HUDEP-2 (cell line): Measurements from ENCODE around the gene CALB2.
"Not testable (repeated sequence)": the region's sequence is repeated elsewhere in the genome, so short reads cannot be mapped to it uniquely, and the experiment has no call there.

Source experiments
- DNase-seq, 76 experiments: peaks; one replicate each; lab custom pipeline; 2025; ENCODE audit not compliant: unreplicated experiment in 76 of 76; lab: John Stamatoyannopoulos, UW

The CALB2 gene

DNA sequence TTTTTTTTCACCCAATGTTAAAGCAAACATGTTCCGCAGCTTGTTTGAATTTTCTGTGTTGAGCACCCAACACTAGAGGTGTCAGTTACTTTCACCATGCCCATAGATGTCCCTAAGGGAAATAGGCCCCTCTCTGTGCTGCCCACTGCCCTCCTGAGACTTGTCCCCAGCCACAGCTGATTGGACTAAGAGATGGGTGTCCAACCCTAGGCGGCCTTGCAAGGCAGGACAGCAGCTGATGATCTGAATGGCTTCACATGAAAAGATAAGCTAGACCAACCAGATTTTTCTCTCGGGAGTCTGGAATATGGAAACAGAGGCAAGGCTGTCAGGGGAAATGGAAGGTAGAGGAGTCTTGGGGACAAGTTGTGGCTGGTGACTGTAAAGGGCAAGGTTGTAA, 6.1 kb upstream of the CALB2 start:
- no peak for DNase-seq

DNA sequence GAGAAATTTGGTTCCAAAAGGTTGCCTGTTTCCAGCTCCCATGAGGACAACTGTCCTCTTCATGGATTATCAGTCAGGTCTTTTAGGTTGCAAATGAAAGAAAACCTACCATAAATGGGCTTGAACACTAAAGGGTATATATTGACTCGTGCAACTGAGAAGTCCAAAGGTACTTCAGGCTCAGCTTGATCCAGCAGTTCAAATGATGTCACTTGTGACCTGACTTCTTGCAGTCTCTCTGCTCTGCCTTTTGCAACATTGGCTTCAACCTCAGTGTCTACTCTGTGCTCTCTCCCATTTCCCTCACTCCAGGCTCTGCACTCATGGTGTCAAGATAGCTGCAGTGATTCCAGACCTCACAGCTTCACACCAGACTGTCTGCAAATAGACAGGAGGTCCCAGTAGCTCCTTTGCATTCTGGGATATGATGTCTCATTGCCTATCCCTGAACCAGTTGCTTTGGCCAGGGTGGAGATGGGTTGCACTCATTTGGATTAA, 5.5 kb upstream of the CALB2 start:
- no peak for DNase-seq

DNA sequence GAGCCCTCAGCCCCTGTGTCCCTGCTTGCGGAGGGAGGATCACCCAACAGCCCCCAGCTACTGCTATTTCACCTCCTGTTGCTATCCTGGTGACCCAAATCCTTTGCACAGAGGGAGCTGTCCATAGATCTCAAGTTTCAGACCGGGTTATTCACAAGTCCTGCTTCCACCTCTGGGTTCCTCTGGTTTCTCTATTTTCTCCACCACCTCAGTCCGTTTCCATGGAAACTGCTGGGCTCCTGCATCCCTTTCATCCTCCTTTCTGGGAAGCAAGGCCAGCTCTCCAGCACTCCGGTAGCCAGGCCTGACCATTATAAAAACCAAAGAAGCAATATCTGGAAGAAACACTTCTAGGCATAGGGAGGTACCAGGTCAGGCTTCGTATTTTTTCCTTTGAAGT, 4.8 kb upstream of the CALB2 start:
- no peak for DNase-seq

DNA sequence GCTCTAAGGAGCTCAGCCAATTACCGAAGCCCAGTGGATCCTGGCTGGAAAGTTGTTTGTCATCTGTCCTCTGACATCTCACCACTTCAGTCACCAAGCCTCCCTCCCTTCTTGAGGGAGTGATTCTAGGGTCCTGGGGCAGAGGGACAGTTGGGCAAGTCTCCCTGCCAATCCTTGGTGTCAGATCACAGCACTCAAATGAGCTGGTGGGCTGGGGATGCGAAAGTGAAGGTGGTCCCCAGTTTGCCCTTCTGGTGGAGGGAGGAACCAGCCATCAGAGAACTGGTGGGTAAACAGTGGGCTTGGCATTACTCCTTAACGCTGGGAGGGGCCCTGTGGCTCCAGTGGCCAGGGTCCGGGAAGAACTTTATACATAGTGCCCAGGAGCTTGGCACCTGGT, 4.4 kb upstream of the CALB2 start:
- no peak for DNase-seq

DNA sequence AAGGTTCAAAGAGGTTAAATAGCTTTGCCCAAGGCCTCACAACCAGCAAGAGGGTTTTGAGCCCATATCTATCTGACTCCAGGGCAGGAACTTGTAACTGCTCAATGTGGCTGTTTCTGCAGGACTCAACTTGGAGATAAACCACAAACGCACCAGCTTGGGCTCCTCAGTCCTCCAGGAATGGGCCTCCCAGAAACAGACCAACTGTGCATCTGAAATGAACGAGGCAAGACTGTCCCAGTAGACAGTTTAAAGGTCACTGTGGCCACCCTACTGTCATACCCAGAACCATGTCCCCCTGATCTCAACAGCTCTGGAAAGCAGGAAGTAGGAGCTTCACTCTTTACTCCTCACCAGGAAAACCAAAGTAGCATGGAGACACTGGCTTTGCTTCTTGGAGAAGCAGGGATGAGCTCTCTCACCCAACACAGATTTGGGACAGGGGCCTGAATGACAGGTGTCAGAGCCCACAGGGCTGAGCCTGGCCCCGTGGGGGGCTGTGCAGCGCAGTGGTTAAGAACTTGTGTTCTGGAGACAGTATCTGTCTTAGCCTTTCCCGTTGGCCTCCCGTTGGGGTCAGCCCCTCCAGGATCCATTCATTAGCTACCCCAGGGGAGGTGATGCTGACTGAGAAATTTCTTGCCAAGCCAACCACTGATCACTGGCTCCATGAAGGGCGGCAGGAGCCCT, 2.3 kb upstream of the CALB2 start:
- DNase-seq, result no peak

DNA sequence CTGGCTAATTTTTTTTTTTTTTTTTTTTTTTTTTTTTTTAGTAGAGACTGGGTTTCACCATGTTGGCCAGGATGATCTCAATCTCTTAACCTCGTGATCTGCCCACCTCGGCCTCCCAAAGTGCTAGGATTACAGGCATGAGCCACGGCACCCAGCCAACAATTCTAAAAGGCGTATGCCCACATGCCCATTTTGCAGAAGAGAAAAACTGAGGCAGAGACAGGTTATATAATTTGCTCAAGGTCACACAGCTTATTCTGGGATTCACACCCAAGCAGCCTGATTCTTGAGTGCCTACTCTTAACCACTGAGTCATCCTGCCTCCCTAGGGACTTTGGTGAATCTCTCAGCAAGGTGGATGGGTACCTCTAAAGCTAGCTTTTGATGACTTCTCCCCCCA, 1.6 kb upstream of the CALB2 start:
- DNase-seq, result not testable (repeated sequence)

DNA sequence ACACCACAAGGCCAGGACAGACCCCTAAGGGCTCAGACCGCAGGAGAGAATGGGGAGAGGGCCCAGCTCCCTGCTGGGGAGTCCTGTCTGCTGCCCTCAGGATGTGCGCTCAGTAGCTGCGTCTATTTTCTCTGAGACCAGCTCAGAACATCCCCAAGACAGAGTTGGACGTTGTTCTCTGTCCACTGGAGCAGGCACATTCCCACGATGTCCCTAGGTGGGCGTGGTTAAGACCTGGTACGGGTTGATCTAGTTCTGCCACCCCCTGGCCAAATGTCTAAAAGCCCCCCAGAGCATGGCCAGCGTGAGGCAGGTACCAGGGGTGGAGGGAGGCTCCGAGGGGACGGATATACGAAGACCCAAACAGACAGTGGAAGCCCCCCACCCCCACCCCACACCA, 842 bp upstream of the CALB2 start:
- DNase-seq, result no peak

DNA sequence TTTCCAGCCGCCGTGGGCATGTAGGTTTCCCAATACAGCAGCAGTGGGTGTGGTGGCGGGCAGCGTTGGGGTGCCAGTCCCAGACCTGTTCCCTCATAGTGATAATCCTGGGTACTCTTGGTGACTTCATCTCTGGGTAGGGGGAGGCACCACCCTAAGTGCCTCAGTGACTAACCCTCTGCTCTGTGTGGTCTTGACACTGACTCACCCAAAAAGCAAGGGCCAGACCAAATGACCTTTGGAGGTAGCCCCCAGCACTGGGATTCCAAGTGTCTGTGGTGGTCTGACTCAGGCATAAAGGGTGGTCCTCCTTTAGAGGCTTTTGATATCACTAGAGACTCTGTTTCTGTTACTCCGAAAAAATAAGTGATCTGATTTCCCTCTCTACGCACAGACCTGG, 908 bp downstream of the CALB2 start:
- DNase-seq, result no peak

DNA sequence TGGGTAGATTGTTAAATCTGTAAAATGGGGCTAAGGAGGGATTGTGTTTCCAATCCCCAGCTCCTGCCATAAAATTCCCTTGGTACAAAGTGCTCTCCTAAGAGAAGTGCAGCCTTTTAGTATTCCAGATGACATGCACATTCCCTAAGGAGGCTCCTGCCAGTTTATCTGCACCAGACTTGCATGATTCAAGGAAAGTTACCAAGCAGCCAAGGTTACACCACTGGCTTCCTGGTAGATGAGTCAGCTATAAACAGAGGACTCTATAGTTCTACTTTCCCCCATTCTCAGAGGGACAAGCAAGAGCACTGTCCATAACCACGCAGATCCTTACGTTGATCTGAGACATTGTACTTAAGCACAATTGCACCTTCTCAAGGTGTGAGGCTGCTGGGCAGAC, 1.9 kb downstream of the CALB2 start:
- DNase-seq, result peak in 1 of 76 experiments; percentile 4

DNA sequence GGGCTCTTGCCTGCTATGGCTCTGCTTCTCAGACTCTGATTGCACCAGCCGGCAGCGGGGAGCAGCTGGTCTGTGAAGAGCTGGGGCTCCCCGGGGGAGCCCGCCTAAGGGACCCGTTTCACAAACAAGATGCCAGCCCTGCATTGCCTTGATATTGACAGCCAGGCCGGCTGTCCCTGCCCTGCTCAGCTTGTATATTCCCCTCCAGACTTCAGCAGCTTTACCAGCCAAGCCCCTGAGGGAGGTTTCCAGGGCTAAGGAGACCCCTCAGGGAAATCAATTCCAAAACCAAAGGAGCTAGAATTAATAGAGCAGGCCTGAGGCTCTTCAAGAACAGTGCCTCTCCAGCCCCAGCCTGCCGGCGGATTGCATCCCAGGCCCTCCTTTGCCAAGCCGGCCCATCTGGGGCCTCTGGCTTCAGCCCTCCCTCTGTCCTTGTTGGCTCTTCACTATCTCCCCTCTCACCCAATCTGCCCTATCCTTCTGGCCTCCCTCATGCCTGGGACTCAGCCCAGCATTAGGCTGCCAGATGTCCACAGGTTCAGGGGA, 5.7 kb downstream of the CALB2 start:
- no peak for DNase-seq

DNA sequence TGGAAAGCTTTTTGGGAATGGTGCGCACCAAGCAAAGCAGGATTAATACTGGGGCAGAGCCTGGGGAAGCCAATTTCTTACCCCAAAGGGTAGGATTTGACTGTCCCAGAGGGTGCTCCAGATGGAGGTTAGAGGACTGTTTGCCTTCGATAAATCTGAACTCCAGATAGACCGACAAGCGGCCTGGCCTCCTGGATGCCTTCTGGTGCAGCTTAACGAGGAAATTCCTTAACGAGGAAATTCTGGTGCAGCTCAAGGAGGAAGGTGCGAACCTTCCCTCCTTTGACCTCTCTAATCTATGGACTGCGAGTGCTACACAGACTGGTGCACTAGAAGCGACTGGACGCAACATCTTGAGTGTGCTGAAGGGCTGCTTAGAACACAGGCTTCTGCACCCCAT, 6.5 kb downstream of the CALB2 start:
- no peak for DNase-seq

DNA sequence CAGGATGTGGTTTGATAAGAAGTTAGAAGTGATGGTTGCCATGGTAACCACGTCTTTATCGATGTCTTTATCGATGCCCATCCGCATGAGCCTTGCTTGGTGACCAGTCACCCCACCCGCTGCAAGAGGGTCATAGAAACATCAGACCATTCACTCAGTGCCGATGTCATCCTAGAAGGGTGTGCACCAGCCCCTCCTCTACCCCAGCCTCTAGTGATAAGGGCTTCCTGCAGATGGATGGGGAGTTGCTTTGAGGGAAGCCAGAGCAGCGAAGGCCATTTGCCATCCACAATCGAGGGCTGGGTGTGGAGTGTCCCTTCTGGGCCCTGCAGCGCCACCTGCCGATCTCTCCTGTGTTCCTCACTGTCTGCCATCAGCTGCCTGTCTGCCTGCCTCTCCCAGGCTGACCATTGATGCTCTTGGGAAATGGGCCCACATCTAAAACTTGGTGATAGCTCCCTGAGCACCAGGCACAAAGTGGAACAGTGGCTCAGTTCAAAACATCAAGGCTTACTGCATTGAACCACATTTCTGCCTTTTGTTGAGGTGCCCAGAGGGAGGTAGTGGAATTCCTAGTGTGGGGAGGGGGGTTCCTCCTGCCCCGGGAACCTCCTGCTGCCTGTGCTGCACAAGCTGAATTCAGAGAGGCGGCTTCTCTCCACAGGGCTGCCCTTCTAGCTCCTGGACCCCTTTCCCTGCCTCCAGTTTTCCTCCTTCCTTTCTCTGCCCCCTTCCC, 8.9 kb downstream of the CALB2 start:
- peak in 68 of 76 experiments; percentile 3 to 86 (median 48) for DNase-seq

DNA sequence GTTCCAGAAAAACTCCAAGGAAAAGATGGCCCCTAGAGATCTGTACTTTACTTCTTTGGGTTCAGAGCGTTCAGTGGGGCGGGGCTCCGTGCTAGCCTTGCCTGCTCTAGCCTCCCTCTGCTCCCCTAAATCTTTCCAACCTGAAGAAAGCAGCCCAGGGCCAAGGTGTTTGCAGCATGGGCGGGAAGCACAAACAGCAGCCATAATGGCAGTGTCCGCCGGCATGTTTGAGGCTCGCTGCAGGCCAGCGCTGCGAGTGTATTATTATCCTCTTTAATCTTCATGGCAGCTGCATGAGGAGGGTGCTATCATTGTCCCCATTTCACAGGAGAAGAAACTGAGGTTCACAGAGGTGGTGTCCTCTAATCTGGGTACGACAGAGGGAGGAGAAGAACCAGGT, 10.4 kb downstream of the CALB2 start:
- no peak for DNase-seq

DNA sequence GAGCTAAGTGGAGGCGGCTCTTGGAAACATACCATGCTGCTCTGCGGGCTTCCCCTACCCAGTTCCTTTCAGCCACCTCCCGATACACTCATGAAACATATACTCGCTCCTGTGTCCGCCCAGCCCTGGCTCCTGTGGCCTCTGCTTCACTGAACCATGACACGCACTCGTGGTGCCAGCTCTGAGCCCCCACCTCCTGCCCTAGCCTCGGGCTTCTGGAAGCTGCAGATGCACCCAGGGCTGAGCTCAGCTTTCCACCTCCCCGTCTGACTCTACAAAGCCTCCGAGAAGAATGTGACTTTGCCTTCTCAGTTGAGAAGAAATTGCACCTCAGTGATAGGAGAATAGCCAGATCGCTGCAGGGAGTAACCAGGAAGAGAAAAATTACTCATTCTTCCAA, 11.0 kb downstream of the CALB2 start:
- DNase-seq, result no peak

DNA sequence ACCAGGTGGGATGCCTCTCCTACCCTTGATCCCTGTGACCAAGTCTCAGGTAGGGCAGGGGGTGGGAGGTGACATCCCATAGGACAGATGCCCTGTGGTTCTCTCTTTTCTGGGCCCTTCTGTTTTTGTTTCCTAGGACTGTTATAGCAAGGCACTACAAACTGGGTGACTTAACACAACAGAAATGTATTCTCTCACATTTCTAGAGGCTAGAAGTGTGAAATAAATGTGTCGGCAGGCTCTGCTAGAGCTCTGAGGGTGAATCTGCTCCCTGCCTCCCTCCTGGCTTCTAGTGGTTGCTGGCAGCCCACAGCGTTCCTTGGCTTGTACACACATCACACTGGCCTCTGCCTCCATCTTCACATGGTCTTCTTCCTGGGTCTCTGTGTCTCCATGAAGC, 12.7 kb downstream of the CALB2 start:
- DNase-seq, result no peak

DNA sequence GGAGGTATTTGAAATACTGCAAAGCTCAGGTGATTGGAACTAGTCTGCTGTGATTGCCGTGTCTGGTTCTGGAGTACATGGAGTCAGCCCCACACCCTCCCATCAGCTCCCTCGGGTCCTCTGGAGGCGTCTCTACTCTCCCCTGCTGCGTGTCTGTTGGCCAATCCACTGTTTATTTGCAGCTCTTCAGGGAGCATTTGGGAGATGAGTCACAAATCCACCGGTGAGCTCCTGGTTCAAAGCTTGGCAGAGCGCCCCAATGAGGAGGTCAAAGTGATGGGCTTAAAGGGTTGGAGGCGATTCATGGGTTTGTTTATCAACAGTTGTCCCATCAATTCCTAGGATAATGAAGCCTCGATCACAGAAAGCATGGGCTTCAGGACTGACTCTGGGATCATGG, 14.6 kb downstream of the CALB2 start:
- no peak for DNase-seq

DNA sequence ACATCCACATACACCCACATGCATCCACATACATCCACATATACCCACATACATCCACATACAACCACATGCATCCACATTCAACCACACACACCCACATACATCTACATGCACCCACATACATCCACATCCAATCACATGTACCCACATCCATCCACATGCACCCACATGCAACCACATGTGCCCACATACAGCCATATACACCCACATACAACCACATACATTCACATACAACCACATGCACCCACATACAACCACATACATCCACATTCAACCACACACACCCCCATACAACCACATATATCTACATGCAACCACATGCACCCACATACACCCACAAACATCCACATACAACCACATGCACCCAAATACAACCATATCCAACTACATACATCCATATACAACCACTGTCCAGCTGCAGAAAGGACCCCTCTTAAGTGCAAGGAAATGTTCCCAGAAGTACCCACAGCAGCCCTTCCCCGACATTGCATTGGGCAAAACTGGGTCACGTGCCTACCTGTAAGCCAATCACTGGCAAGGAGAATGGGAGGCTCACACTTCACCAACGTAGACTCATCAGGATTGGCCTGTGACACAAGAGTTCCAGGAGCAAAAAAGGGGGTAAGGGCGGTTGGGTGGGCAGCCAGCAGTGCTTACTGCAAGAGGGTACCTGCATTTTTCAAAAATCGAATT, 18.1 kb downstream of the CALB2 start:
- DNase-seq, result no peak

DNA sequence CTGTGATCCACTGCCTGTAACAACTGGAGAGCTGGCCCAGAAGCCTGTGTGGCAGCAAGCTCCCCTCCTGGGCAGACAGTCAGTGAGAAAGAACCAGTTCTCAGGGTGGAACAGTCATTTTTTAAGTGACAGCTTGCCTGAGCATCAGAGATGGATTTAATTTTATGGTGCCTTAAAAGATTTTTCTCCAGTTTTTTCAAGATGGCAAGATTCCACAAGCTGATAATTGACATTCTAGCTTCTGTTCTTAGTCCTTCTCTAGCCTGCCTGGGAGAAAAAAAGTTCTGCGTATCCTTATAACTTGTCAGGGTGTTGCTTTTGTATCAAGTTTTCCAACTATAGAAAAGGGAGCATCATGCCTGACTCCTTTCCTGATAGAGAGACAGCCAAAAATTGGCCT, 21.2 kb downstream of the CALB2 start:
- DNase-seq, result no peak

DNA sequence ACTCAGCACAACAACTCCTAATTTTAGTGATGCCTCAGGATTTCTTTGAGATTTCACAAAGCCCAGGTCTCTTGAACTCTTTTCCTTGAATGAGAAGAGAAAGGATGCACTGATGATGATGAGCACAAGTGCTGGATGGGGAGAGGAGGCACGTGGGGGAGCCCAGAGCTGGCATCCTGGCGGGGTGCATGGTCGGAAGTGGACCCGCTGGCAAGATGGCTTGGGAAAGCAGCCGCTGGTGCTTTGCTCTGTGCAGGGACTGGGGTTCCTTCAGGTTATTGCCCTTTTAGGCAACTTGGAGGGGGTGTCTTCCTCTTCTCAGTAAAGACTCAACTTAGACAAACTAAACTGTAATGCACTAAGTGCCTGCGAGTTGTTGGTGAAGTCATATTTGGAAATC, 22.3 kb downstream of the CALB2 start:
- no peak for DNase-seq

DNA sequence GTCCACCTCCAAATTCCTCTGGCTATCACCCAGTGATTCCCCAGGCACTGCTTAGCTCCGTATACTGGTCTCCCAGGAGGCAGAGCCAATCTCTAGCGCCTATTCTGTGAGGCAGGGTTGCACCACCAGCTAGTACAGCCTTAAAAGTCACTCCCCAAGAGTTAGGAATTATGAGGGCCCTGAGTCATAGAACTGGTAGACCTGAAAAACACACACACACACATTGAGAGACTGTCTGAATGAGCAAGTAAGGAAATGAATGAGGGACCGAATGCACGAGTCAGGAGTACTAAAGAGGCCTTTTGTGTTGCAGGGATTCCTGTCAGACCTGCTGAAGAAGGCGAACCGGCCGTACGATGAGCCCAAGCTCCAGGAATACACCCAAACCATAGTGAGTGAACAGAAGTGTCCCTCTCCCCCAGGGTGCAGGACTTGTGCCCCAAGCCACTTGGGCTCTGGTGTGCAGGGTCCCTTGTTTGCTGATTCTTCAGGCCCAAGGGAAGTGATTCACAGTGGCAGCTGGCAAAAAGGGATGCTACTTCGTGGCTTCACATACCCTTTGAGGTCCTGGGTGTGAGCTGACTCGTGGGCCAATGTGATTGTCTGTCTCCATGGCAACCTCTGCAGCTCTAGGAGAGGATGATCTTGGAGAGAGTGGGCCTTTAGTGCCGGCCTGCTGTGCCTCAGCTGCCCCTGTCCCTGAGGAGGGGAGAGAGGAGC, 24.7 kb downstream of the CALB2 start:
- DNase-seq, result no peak
